Effector memory CD8-positive, alpha-beta T cell (primary cell): Measurements from ENCODE around the gene SH2D3C.

Experiments
- ATAC-seq: fragments of 150-1000 bp; cut with Tn5 transposase; replicated peaks from 2 replicates; pipeline ENCODE4 v1.10.0; 2021; ENCODE audit warnings: mild to moderate bottlenecking, moderate library complexity
- DNase-seq, 3 experiments: peaks; one replicate each; pipeline ENCODE4 v3.0.0; 2021
- H3K27ac Mint-ChIP-seq, 2 donors: one replicate each; pipeline ENCODE4 v1.8.0; 2022; ENCODE audit warnings: mild to moderate bottlenecking in 2 of 2, mixed read lengths in 2 of 2, moderate library complexity in 2 of 2
- H3K27me3 Mint-ChIP-seq, 2 donors: one replicate each; pipeline ENCODE4 v1.8.0; 2022; ENCODE audit warnings: mixed read lengths in 2 of 2
- H3K36me3 Mint-ChIP-seq: one replicate; pipeline ENCODE4 v1.8.0; 2022; ENCODE audit warnings: mild to moderate bottlenecking, moderate library complexity, mixed read lengths; ENCODE audit not compliant: insufficient read depth
- H3K4me1 Mint-ChIP-seq, 2 donors: one replicate each; pipeline ENCODE4 v1.8.0; 2022; ENCODE audit warnings: low read depth in 2 of 2, mixed read lengths in 2 of 2
- H3K4me3 Mint-ChIP-seq, 2 donors: one replicate each; pipeline ENCODE4 v1.8.0; 2022; ENCODE audit warnings: mild to moderate bottlenecking in 2 of 2, mixed read lengths in 2 of 2, moderate library complexity in 2 of 2
- H3K9me3 Mint-ChIP-seq, 2 donors: one replicate each; pipeline ENCODE4 v1.8.0; 2022; ENCODE audit warnings: mixed read lengths in 2 of 2

Gene SH2D3C

GRCh38 chr9:127715470-127716337, 62.8 kb downstream of the SH2D3C start, which contains the start of the genes PTRH1 and TTC16:
Gene PTRH1 (minus strand): TSS chr9:127715663. CDS start chr9:127715639, 24 bp downstream.
Gene TTC16 (plus strand): TSS chr9:127716079. CDS start chr9:127716146, 67 bp downstream.
- Mint-ChIP-seq H3K4me1 (peaks cover 39 to 46% of the 10 kb centered on the region in 2 donors), H3K9me3 (no peaks in the 10 kb centered on the region)

GRCh38 chr9:127714951-127715469, 63.5 kb downstream of the SH2D3C start:
- Mint-ChIP-seq H3K4me1 (peaks cover 39 to 45% of the 10 kb centered on the region in 2 donors), H3K27me3 (no peaks in the 10 kb centered on the region), H3K36me3 (peaks cover 15% of the 10 kb centered on the region), H3K9me3 (no peaks in the 10 kb centered on the region), H3K27ac (peak overlapping the region; percentile 89 to 95), H3K4me3 (peak overlapping the region; percentile 87 to 91)
- peak; percentile 18 for ATAC-seq
- DNase-seq = no peak

More at GRCh38 chr9:127715470-127716337, 62.8 kb downstream of the SH2D3C start, which contains the start of the genes PTRH1 and TTC16:
- H3K27ac Mint-ChIP-seq = peak within 1 kb of the TSS; percentile 89 to 95
- peak; percentile 88 for ATAC-seq
- no peaks in the 10 kb centered on the region for H3K27me3 Mint-ChIP-seq
- DNase-seq = peak; percentile 96 to 98 (median 96)
- H3K36me3 Mint-ChIP-seq = peaks cover 13% of the 10 kb centered on the region
- peak within 1 kb of the TSS; percentile 87 to 91 for H3K4me3 Mint-ChIP-seq

- peak overlapping the region; percentile 87 to 91 for H3K4me3 Mint-ChIP-seq
- ATAC-seq (no peak), DNase-seq (no peak)
- peaks cover 33 to 40% of the 10 kb centered on the region in 2 donors for H3K4me1 Mint-ChIP-seq
- no peaks in the 10 kb centered on the region for H3K9me3 Mint-ChIP-seq
- H3K27ac Mint-ChIP-seq = peak overlapping the region in 1 of 2 donors; percentile 41
- H3K36me3 Mint-ChIP-seq = peaks cover 16% of the 10 kb centered on the region
- no peaks in the 10 kb centered on the region for H3K27me3 Mint-ChIP-seq
Observed at GRCh38 chr9:127714020-127714750, 64.3 kb downstream of the SH2D3C start.

GRCh38 chr9:127712867-127713266, 65.6 kb downstream of the SH2D3C start:
- peaks cover 16% of the 10 kb centered on the region for H3K36me3 Mint-ChIP-seq
- no peak for DNase-seq
- H3K27me3 Mint-ChIP-seq = no peaks in the 10 kb centered on the region
- H3K27ac Mint-ChIP-seq = peak overlapping the region in 1 of 2 donors; percentile 41
- H3K9me3 Mint-ChIP-seq = no peaks in the 10 kb centered on the region
- no peak for ATAC-seq
- no peak overlapping the region for H3K4me3 Mint-ChIP-seq
- H3K4me1 Mint-ChIP-seq = peaks cover 32 to 43% of the 10 kb centered on the region in 2 donors

- Mint-ChIP-seq H3K4me1 (peaks cover 34 to 46% of the 10 kb centered on the region in 2 donors), H3K4me3 (no peak overlapping the region), H3K27me3 (no peaks in the 10 kb centered on the region), H3K36me3 (peaks cover 16% of the 10 kb centered on the region), H3K9me3 (no peaks in the 10 kb centered on the region), H3K27ac (no peak overlapping the region)
- DNase-seq (no peak), ATAC-seq (no peak)
Observed at GRCh38 chr9:127712371-127712770, 66.1 kb downstream of the SH2D3C start.

- no peak overlapping the region for H3K27ac Mint-ChIP-seq
- H3K4me1 Mint-ChIP-seq = peaks cover 36 to 47% of the 10 kb centered on the region in 2 donors
- H3K27me3 Mint-ChIP-seq = no peaks in the 10 kb centered on the region
- ATAC-seq (no peak), DNase-seq (no peak)
- no peaks in the 10 kb centered on the region for H3K9me3 Mint-ChIP-seq
- no peak overlapping the region for H3K4me3 Mint-ChIP-seq
- peaks cover 16% of the 10 kb centered on the region for H3K36me3 Mint-ChIP-seq
Observed at GRCh38 chr9:127711831-127712274, 66.6 kb downstream of the SH2D3C start.

- peak overlapping the region in 1 of 2 donors; percentile 76 for H3K27ac Mint-ChIP-seq
- no peaks in the 10 kb centered on the region for H3K9me3 Mint-ChIP-seq
- peak overlapping the region; percentile 39 to 54 for H3K4me3 Mint-ChIP-seq
- peaks cover 16% of the 10 kb centered on the region for H3K36me3 Mint-ChIP-seq
- no peaks in the 10 kb centered on the region for H3K27me3 Mint-ChIP-seq
- ATAC-seq (no peak), DNase-seq (no peak)
- H3K4me1 Mint-ChIP-seq = peaks cover 36 to 46% of the 10 kb centered on the region in 2 donors
Observed at GRCh38 chr9:127711226-127711701, 67.2 kb downstream of the SH2D3C start.

GRCh38 chr9:127710204-127710783, 68.2 kb downstream of the SH2D3C start:
- Mint-ChIP-seq H3K4me1 (peaks cover 28 to 39% of the 10 kb centered on the region in 2 donors), H3K27ac (peak overlapping the region; percentile 44 to 76), H3K27me3 (no peaks in the 10 kb centered on the region), H3K36me3 (peaks cover 8% of the 10 kb centered on the region), H3K9me3 (no peaks in the 10 kb centered on the region), H3K4me3 (peak overlapping the region in 1 of 2 donors; percentile 24)
- DNase-seq = no peak
- ATAC-seq = no peak

- Mint-ChIP-seq H3K27ac (peak overlapping the region in 1 of 2 donors; percentile 65), H3K4me3 (no peak overlapping the region), H3K27me3 (no peaks in the 10 kb centered on the region), H3K9me3 (no peaks in the 10 kb centered on the region), H3K4me1 (peaks cover 27 to 36% of the 10 kb centered on the region in 2 donors), H3K36me3 (peaks cover 8% of the 10 kb centered on the region)
- ATAC-seq = no peak
- no peak for DNase-seq
Observed at GRCh38 chr9:127708952-127709587, 69.4 kb downstream of the SH2D3C start.

GRCh38 chr9:127707766-127708165, 70.7 kb downstream of the SH2D3C start:
- Mint-ChIP-seq H3K4me1 (peaks cover 27 to 34% of the 10 kb centered on the region in 2 donors), H3K27me3 (no peaks in the 10 kb centered on the region), H3K36me3 (peaks cover 6% of the 10 kb centered on the region), H3K27ac (peak overlapping the region in 1 of 2 donors; percentile 78), H3K4me3 (peak overlapping the region in 1 of 2 donors; percentile 34), H3K9me3 (no peaks in the 10 kb centered on the region)
- peak; percentile 61 to 65 (median 62) for DNase-seq
- ATAC-seq = peak; percentile 97

- Mint-ChIP-seq H3K27ac (peak within 1 kb of the TSS; percentile 22 to 78), H3K27me3 (no peaks in the 10 kb centered on the region), H3K9me3 (no peaks in the 10 kb centered on the region), H3K4me1 (peaks cover 24 to 32% of the 10 kb centered on the region in 2 donors), H3K36me3 (peaks cover 6% of the 10 kb centered on the region), H3K4me3 (peak within 1 kb of the TSS in 1 of 2 donors; percentile 34)
- DNase-seq (no peak), ATAC-seq (no peak)
Observed at GRCh38 chr9:127706836-127707241, 71.6 kb downstream of the SH2D3C start, which contains the start of gene CFAP157. Gene CFAP157 (plus strand): TSS chr9:127706988. CDS start chr9:127707032, 44 bp downstream.
